COLO668 (cell line): ENCODE measurements around the gene GEMIN7.

Source experiments
- DNase-seq: peaks from one replicate; lab custom pipeline; 2025; ENCODE audit not compliant: unreplicated experiment; lab: John Stamatoyannopoulos, UW

The GEMIN7 gene

GRCh38 chr19:45082170-45082569 lies 3.1 kb downstream of the GEMIN7 start:
- DNase-seq: no peak

GRCh38 chr19:45086480-45086879 lies 7.4 kb downstream of the GEMIN7 start:
- DNase-seq: no peak

- DNase-seq: no peak
Observed at GRCh38 chr19:45087531-45087930, 8.5 kb downstream of the GEMIN7 start.

- no peak for DNase-seq
Observed at GRCh38 chr19:45090034-45090433, 11.0 kb downstream of the GEMIN7 start.

- no peak for DNase-seq
Observed at GRCh38 chr19:45090606-45091005, 11.5 kb downstream of the GEMIN7 start.

GRCh38 chr19:45091031-45091923 lies 12.2 kb downstream of the GEMIN7 start:
- DNase-seq: peak; percentile 99

GRCh38 chr19:45092747-45093678 lies 14.0 kb downstream of the GEMIN7 start, which contains the start of gene PPP1R37:
TSS of gene PPP1R37 (plus strand) at chr19:45093179. CDS start at chr19:45093326, 147 bp downstream.
- peak; percentile 97 for DNase-seq

GRCh38 chr19:45094137-45094536 lies 15.1 kb downstream of the GEMIN7 start:
- DNase-seq: no peak

- DNase-seq: no peak
Observed at GRCh38 chr19:45094707-45095106, 15.6 kb downstream of the GEMIN7 start.

GRCh38 chr19:45095496-45096413 lies 16.7 kb downstream of the GEMIN7 start:
- DNase-seq: no peak

GRCh38 chr19:45096700-45097099 lies 17.6 kb downstream of the GEMIN7 start:
- no peak for DNase-seq

- no peak for DNase-seq
Observed at GRCh38 chr19:45097450-45097775, 18.4 kb downstream of the GEMIN7 start.

GRCh38 chr19:45097776-45098520 lies 18.9 kb downstream of the GEMIN7 start:
- peak; percentile 77 for DNase-seq

- DNase-seq: peak; percentile 48
Observed at GRCh38 chr19:45098521-45099466, 19.7 kb downstream of the GEMIN7 start.

GRCh38 chr19:45099467-45100191 lies 20.6 kb downstream of the GEMIN7 start:
- DNase-seq: peak; percentile 67

GRCh38 chr19:45100201-45100600 lies 21.1 kb downstream of the GEMIN7 start:
- DNase-seq: no peak

- no peak for DNase-seq
Observed at GRCh38 chr19:45100846-45101252, 21.8 kb downstream of the GEMIN7 start.

- no peak for DNase-seq
Observed at GRCh38 chr19:45101806-45102205, 22.7 kb downstream of the GEMIN7 start.
